K562 (cell line): ENCODE results near the gene SF3B4. TPM values are rescaled to one million over a fixed set of nuclear protein-coding genes. Genes with fewer than 3 reads are reported as not detected.

Experiments
- BHLHE40 ChIP-seq: IDR thresholded peaks from 2 replicates; pipeline ENCODE4 v1.6.1; 2011; ENCODE audit warnings: low read length, improper control_type of control experiment
- CBFB ChIP-seq: sonication (generic); formaldehyde crosslinking; IDR thresholded peaks from 2 replicates; pipeline ENCODE4 v1.4.0; 2020; ENCODE audit warnings: mild to moderate bottlenecking, missing genetic modification reagents
- DIDO1 ChIP-seq: fragments of 450-650 bp; IDR thresholded peaks from 2 replicates; pipeline ENCODE4 v1.6.1; 2016; ENCODE audit warnings: low read depth, missing biosample characterization, missing genetic modification characterization
- DPF2 ChIP-seq: fragments of 450-650 bp; IDR thresholded peaks from 2 replicates; pipeline ENCODE4 v1.6.1; 2016
- EZH2 ChIP-seq: IDR thresholded peaks from 2 replicates; pipeline ENCODE4 v1.6.1; 2012; ENCODE audit warnings: low read depth, mild to moderate bottlenecking, inconsistent platforms, low read length, borderline replicate concordance
- MEF2A ChIP-seq: IDR thresholded peaks from 2 replicates; pipeline ENCODE4 v1.6.1; 2011; ENCODE audit warnings: low read depth, mild to moderate bottlenecking, low read length, moderate library complexity; ENCODE audit not compliant: control insufficient read depth
- SPI1 ChIP-seq: IDR thresholded peaks from 2 replicates; pipeline ENCODE4 v1.6.1; 2011; ENCODE audit warnings: low read depth, low read length, control low read depth, borderline replicate concordance
- TGIF2 ChIP-seq: sonication (generic); formaldehyde crosslinking; IDR thresholded peaks from 2 replicates; pipeline ENCODE4 v1.8.1; 2022; ENCODE audit warnings: mild to moderate bottlenecking, missing genetic modification reagents, moderate library complexity
- polyA plus RNA-seq, 8 experiments: library from polyadenylated mRNA; depleted of rRNA in 4 of 8; stranded (reverse) in 5 of 8; unstranded in 3 of 8; fragments of >200 nt; fragmentation: Nextera tagmentation in 2 of 8; fragmentation: Illumina TruSeq in 1 of 8; extraction: Ambion mirVana in 2 of 8; extraction: Trizol in 1 of 8; gene quantifications; 2 replicates each; pipeline versions ENCODE4 v1.2.1 to v1.2.3, GENCODE V29; 2011 to 2014; ENCODE audit warnings: inconsistent platforms in 1 of 8, missing spikeins in 1 of 8
- total RNA-seq, 7 experiments: library from RNA; depleted of rRNA in 6 of 7; stranded (reverse); fragments of >200 nt in 6 of 7; fragmentation: Illumina TruSeq in 2 of 7; extraction: Trizol in 2 of 7; gene quantifications; 2 replicates each; pipeline versions ENCODE4 v1.2.1 to v1.2.3, GENCODE V29; 2011 to 2021; ENCODE audit warnings: low replicate concordance in 1 of 7
- TF ChIP-seq, protein P1 (sequence below): sonication (generic); formaldehyde crosslinking; IDR thresholded peaks from 2 replicates; pipeline ENCODE4 v1.5.0; 2020; ENCODE audit warnings: missing genetic modification reagents
- TF ChIP-seq, protein P2 (sequence below): fragments of 200-400 bp; formaldehyde crosslinking; IDR thresholded peaks from 2 replicates; pipeline ENCODE4 v1.6.1; 2017; ENCODE audit warnings: mild to moderate bottlenecking, low read depth, low read length, moderate library complexity
- TF ChIP-seq, protein P3 (sequence below): fragments of 250-450 bp; sonication (Bioruptor Pico); IDR thresholded peaks from 2 replicates; pipeline ENCODE4 v1.5.1; 2021; ENCODE audit warnings: mild to moderate bottlenecking
- TF ChIP-seq, protein P4 (sequence below): sonication (generic); formaldehyde crosslinking; IDR thresholded peaks from 2 replicates; pipeline ENCODE4 v1.8.1; 2022; ENCODE audit warnings: missing genetic modification reagents
- TF ChIP-seq, protein P5 (sequence below): sonication (generic); formaldehyde crosslinking; IDR thresholded peaks from 2 replicates; pipeline ENCODE4 v1.8.0; 2022; ENCODE audit warnings: mild to moderate bottlenecking, missing genetic modification reagents
- TF ChIP-seq, protein P6 (sequence below): fragments of 250-450 bp; sonication (Bioruptor Pico); IDR thresholded peaks from 2 replicates; pipeline ENCODE4 v1.9.0; 2021; ENCODE audit warnings: mild to moderate bottlenecking
- TF ChIP-seq, protein P7 (sequence below): sonication (generic); formaldehyde crosslinking; IDR thresholded peaks from 2 replicates; pipeline ENCODE4 v1.8.0; 2022; ENCODE audit warnings: mild to moderate bottlenecking, low read depth, missing genetic modification reagents
- TF ChIP-seq, protein P8 (sequence below), 2 experiments: fragments of 450-650 bp; IDR thresholded peaks; 2 replicates each; pipeline ENCODE4 v1.6.1; 2016

The SF3B4 gene
- total and polyA plus RNA-seq, 9 of the 15 experiments (the other 6 are each of a cell fraction or from before 2014, with no cell fraction given): 3.0 to 88.0 (median 26.1) TPM

DNA sequence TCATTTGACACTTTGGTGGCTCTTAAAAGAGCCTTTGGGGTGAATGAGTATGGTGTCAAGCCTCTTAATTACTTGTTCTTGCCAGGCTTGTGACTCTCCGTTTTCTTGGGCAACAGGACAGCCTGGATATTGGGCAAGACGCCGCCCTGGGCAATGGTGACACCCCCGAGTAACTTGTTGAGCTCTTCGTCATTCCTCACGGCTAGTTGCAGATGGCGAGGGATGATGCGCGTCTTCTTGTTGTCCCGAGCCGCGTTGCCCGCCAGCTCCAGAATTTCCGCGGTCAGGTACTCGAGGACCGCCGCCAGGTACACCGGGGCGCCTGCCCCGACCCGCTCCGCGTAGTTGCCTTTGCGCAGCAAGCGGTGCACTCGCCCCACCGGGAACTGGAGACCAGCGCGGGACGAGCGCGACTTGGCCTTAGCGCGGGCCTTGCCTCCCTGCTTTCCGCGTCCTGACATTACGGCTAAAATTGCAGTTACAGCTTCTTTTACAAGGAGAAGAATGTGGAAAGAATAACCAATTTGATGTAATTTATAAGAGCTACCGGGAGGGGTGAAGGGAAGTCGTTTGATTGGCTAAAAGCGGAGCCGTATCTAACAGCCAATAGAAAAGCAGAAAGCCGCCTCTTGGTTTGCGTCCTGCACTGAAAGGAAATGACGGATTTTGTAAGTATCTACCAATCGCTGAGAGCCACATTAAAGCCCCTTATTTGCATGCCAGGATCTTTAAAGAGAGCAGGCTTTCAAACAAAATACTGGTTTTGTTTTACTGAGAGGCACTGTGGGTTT lies 40.0 kb downstream of the SF3B4 start (continued):
- TF ChIP-seq, protein P1, sequence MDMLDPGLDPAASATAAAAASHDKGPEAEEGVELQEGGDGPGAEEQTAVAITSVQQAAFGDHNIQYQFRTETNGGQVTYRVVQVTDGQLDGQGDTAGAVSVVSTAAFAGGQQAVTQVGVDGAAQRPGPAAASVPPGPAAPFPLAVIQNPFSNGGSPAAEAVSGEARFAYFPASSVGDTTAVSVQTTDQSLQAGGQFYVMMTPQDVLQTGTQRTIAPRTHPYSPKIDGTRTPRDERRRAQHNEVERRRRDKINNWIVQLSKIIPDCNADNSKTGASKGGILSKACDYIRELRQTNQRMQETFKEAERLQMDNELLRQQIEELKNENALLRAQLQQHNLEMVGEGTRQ (CRISPR knock-in tag): no peak
- TF ChIP-seq, protein P2, sequence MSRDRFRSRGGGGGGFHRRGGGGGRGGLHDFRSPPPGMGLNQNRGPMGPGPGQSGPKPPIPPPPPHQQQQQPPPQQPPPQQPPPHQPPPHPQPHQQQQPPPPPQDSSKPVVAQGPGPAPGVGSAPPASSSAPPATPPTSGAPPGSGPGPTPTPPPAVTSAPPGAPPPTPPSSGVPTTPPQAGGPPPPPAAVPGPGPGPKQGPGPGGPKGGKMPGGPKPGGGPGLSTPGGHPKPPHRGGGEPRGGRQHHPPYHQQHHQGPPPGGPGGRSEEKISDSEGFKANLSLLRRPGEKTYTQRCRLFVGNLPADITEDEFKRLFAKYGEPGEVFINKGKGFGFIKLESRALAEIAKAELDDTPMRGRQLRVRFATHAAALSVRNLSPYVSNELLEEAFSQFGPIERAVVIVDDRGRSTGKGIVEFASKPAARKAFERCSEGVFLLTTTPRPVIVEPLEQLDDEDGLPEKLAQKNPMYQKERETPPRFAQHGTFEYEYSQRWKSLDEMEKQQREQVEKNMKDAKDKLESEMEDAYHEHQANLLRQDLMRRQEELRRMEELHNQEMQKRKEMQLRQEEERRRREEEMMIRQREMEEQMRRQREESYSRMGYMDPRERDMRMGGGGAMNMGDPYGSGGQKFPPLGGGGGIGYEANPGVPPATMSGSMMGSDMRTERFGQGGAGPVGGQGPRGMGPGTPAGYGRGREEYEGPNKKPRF: no peak
- TF ChIP-seq, protein P3, sequence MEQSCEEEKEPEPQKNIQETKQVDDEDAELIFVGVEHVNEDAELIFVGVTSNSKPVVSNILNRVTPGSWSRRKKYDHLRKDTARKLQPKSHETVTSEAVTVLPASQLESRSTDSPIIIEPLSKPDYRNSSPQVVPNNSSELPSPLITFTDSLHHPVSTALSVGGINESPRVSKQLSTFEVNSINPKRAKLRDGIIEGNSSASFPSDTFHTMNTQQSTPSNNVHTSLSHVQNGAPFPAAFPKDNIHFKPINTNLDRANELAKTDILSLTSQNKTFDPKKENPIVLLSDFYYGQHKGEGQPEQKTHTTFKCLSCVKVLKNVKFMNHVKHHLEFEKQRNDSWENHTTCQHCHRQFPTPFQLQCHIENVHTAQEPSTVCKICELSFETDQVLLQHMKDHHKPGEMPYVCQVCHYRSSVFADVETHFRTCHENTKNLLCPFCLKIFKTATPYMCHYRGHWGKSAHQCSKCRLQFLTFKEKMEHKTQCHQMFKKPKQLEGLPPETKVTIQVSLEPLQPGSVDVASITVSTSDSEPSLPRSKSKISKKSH (CRISPR knock-in tag): no peak
- TF ChIP-seq, protein P4, sequence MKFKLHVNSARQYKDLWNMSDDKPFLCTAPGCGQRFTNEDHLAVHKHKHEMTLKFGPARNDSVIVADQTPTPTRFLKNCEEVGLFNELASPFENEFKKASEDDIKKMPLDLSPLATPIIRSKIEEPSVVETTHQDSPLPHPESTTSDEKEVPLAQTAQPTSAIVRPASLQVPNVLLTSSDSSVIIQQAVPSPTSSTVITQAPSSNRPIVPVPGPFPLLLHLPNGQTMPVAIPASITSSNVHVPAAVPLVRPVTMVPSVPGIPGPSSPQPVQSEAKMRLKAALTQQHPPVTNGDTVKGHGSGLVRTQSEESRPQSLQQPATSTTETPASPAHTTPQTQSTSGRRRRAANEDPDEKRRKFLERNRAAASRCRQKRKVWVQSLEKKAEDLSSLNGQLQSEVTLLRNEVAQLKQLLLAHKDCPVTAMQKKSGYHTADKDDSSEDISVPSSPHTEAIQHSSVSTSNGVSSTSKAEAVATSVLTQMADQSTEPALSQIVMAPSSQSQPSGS (CRISPR knock-in tag): no peak
- TF ChIP-seq, protein P5, sequence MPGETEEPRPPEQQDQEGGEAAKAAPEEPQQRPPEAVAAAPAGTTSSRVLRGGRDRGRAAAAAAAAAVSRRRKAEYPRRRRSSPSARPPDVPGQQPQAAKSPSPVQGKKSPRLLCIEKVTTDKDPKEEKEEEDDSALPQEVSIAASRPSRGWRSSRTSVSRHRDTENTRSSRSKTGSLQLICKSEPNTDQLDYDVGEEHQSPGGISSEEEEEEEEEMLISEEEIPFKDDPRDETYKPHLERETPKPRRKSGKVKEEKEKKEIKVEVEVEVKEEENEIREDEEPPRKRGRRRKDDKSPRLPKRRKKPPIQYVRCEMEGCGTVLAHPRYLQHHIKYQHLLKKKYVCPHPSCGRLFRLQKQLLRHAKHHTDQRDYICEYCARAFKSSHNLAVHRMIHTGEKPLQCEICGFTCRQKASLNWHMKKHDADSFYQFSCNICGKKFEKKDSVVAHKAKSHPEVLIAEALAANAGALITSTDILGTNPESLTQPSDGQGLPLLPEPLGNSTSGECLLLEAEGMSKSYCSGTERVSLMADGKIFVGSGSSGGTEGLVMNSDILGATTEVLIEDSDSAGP (CRISPR knock-in tag): peak; percentile 17; the same call in 1 of the 2 replicates
- TF ChIP-seq EZH2: no peak
- no peak for TF ChIP-seq CBFB (CRISPR knock-in tag)
- no peak for TF ChIP-seq DIDO1
- TF ChIP-seq, protein P6, sequence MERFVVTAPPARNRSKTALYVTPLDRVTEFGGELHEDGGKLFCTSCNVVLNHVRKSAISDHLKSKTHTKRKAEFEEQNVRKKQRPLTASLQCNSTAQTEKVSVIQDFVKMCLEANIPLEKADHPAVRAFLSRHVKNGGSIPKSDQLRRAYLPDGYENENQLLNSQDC: no peak
- TF ChIP-seq, protein P7, sequence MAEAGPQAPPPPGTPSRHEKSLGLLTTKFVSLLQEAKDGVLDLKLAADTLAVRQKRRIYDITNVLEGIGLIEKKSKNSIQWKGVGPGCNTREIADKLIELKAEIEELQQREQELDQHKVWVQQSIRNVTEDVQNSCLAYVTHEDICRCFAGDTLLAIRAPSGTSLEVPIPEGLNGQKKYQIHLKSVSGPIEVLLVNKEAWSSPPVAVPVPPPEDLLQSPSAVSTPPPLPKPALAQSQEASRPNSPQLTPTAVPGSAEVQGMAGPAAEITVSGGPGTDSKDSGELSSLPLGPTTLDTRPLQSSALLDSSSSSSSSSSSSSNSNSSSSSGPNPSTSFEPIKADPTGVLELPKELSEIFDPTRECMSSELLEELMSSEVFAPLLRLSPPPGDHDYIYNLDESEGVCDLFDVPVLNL (CRISPR knock-in tag): no peak
- TF ChIP-seq BHLHE40: no peak
- TF ChIP-seq MEF2A: peak; percentile 8; the same call in 1 of the 2 replicates
- TF ChIP-seq SPI1: no peak
- 0 out of 2 replicates have a peak, but pooled peaks have one; percentile 48 for TF ChIP-seq TGIF2
- TF ChIP-seq DPF2: no peak
- TF ChIP-seq, protein P8, sequence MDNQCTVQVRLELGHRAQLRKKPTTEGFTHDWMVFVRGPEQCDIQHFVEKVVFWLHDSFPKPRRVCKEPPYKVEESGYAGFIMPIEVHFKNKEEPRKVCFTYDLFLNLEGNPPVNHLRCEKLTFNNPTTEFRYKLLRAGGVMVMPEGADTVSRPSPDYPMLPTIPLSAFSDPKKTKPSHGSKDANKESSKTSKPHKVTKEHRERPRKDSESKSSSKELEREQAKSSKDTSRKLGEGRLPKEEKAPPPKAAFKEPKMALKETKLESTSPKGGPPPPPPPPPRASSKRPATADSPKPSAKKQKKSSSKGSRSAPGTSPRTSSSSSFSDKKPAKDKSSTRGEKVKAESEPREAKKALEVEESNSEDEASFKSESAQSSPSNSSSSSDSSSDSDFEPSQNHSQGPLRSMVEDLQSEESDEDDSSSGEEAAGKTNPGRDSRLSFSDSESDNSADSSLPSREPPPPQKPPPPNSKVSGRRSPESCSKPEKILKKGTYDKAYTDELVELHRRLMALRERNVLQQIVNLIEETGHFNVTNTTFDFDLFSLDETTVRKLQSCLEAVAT (IDR thresholded peaks at IDR 0.05): peak; percentile 88 to 95
